Measurements from ENCODE around the gene KCNK6.
A peak's percentile ranks its signal among the peaks of the same experiment; 100 is the strongest.

Gene KCNK6

GRCh38 chr19:38298821-38299680 is 20.6 kb upstream of the KCNK6 start:
- DNase-seq: no peak

- no peak for DNase-seq
Observed at GRCh38 chr19:38303517-38304351, 15.9 kb upstream of the KCNK6 start, which contains the start of gene C19orf33. Gene C19orf33, plus strand, starts transcription at chr19:38304251. Its CDS starts 11 bp downstream, at chr19:38304262.

GRCh38 chr19:38304352-38304865 is 15.2 kb upstream of the KCNK6 start:
- DNase-seq: no peak

GRCh38 chr19:38304866-38305429 is 14.7 kb upstream of the KCNK6 start:
- DNase-seq: no peak

GRCh38 chr19:38306236-38306635 is 13.4 kb upstream of the KCNK6 start:
- no peak for DNase-seq

- no peak for DNase-seq
Observed at GRCh38 chr19:38307076-38307475, 12.6 kb upstream of the KCNK6 start.

GRCh38 chr19:38307597-38307996 is 12.0 kb upstream of the KCNK6 start:
- no peak for DNase-seq

GRCh38 chr19:38308006-38308766 is 11.5 kb upstream of the KCNK6 start:
- DNase-seq: no peak

GRCh38 chr19:38308926-38309614 is 10.6 kb upstream of the KCNK6 start:
- no peak for DNase-seq

- no peak for DNase-seq
Observed at GRCh38 chr19:38309615-38310278, 9.9 kb upstream of the KCNK6 start.

- DNase-seq: no peak
Observed at GRCh38 chr19:38310279-38310670, 9.4 kb upstream of the KCNK6 start.

- no peak for DNase-seq
Observed at GRCh38 chr19:38310986-38311385, 8.7 kb upstream of the KCNK6 start.

GRCh38 chr19:38315657-38316476 is 3.8 kb upstream of the KCNK6 start, which contains the start of gene YIF1B:
Gene YIF1B, minus strand, starts transcription at chr19:38315947. Its CDS starts 30 bp downstream, at chr19:38315917.
- peak; percentile 93 for DNase-seq

GRCh38 chr19:38316477-38317067 is 3.1 kb upstream of the KCNK6 start:
- no peak for DNase-seq

GRCh38 chr19:38317104-38317612 is 2.5 kb upstream of the KCNK6 start:
- no peak for DNase-seq

- no peak for DNase-seq
Observed at GRCh38 chr19:38318660-38319059, 985 bp upstream of the KCNK6 start.

- DNase-seq: no peak
Observed at GRCh38 chr19:38320969-38321339, 1.3 kb downstream of the KCNK6 start.

GRCh38 chr19:38321646-38322196 is 2.1 kb downstream of the KCNK6 start:
- DNase-seq: no peak

GRCh38 chr19:38323291-38323690 is 3.6 kb downstream of the KCNK6 start:
- no peak for DNase-seq
